HG03575 (cell line): ENCODE results near the gene RHCE.
"Not testable (repeated sequence)": the region's sequence is repeated elsewhere in the genome, so short reads cannot be mapped to it uniquely, and the experiment has no call there.

ENCODE experiments used
- ATAC-seq: cut with Tn5 transposase; IDR thresholded peaks from one replicate; pipeline ENCODE4 v1.9.1; 2021; ENCODE audit not compliant: unreplicated experiment, insufficient number of reproducible peaks, low FRiP score; ENCODE audit errors: extremely low read depth

RHCE gene

GRCh38 chr1:25409641-25410427, 10.8 kb downstream of the RHCE start:
- ATAC-seq, result not testable (repeated sequence)

DNA sequence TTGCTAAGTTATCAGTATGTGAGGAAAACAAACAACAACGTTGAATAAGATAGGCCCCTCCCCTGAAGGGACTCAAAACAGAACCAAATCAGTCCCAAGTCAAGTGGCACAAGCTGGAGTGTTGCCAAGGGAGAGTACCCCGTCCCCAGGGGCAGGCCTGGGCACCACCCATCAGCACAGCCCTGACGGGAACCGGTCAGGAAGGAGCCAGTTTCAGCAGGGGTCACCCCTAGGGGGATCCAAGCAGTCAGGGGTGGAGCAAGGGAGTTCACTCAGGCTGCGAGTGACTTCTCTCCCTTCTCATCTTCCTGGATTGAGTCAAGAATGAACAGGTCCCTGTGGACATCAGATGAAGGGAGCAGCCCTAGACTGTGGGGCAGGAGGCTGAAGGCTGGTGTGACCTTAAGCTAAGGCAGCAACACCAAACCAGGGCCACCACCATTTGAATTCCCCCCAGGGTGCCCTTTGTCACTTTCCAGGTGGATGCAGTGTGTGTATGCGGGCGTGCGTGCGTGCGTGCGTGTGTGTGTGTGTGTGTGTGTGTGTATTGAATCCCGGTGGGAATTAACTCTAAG, 14.8 kb downstream of the RHCE start:
- not testable (repeated sequence) for ATAC-seq

DNA sequence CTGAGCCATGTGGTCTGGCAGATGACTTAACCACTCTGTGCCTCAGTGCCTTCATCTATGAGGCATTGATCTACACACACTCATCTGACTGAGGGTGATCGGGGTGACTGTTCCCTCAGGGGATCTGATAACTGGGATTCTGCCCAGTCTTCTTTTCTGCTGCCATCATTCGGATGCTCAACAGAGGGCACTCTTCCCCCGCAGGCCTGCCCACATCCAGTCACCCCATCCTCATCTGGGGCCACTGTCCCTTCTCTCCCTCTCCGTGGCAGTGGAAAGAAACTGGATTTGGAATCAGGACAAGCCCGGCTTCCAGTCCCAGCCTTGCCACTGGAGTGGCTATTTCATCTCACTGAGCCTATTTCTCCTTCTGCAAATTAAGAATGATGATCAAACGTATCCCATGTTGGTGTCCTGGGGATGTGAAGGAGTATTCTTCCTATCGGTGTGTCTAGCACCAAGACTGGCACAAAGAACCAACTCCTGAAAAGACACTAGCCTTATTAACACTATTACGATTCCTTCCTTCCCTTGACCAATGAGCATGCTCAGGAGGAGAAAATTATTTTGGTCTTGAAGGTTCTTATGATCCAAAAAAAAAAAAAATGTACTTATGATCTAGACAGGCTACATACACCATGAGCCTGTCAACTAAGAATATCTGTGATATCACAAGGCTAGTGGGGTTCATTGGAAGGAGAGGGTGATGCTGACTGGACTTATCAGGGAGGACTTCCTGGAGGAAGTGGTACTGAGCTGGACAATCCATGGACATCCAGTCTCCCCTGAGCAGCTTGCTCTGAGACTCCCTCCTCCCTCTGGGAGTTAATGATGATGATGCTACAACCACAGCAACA, 17.4 kb downstream of the RHCE start:
- ATAC-seq, result not testable (repeated sequence)

- not testable (repeated sequence) for ATAC-seq
These were observed 22.5 kb downstream of the RHCE start for GRCh38 chr1:25398079-25398478.

DNA sequence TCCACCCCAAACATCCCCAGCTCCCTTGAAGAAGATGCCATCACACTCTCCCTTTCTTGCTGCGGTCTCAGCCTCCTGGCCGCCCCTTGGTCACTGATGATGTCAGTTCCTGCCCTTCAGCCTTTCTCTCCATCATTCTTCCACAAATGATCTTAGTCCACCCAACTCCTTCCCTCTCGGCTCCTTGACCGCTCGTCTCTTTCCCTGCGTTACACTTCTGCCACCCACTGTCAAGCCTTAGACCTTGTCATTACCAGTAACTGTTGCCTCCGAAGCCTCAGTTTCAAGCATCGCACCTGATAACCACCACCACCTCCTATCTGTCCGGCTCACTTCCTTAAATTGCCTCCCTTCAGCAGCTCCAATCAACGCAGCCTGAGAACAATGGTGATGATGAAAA, 23.1 kb downstream of the RHCE start:
- not testable (repeated sequence) for ATAC-seq

GRCh38 chr1:25392841-25393240, 27.8 kb downstream of the RHCE start:
- ATAC-seq, result no peak

- not testable (repeated sequence) for ATAC-seq
These were observed 30.9 kb downstream of the RHCE start for GRCh38 chr1:25389721-25390120.

DNA sequence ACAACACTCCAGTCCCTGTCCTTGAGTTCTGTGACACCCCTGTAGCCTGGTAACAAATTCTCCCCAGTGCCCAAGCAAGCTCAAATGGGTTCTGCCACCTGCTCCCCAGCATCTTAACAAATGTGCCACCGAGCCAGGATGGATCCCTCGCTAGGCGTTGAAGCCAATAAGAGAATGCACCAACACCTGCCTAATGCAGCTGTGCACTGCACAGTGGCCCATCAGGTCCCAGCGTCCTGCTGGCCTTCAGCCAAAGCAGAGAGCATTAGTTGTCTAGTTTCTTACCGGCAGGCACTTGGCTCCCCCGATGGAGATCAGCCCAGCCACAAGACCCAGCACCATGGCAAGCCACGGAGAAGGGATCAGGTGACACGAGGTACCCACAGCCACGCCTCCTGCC, 31.9 kb downstream of the RHCE start:
- ATAC-seq, result not testable (repeated sequence)

GRCh38 chr1:25387096-25387495, 33.5 kb downstream of the RHCE start:
- ATAC-seq, result not testable (repeated sequence)

GRCh38 chr1:25383875-25384274, 36.8 kb downstream of the RHCE start:
- not testable (repeated sequence) for ATAC-seq

- ATAC-seq, result not testable (repeated sequence)
These were observed 37.5 kb downstream of the RHCE start for GRCh38 chr1:25383090-25383489.

- not testable (repeated sequence) for ATAC-seq
These were observed 38.1 kb downstream of the RHCE start for GRCh38 chr1:25382543-25382942.

DNA sequence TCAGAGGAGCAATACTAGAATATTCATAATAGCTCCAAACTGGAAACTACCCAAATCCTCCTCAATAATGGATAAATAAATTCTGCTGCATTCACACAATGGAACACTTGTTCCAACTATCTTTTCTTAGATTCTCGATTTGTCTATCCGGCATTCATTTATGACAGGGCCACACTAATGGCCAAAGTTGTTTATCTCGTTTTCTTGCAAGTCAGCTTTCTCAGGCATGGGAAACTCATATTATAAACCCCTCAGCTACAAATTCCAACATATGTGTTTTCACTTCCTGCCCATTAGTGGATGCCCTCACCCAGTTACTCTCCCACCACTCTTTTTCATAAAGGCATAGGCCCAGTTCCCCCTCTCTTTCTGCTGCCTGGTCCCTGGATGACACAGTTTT, 42.3 kb downstream of the RHCE start:
- ATAC-seq, result not testable (repeated sequence)

GRCh38 chr1:25371757-25372156, 48.9 kb downstream of the RHCE start:
- not testable (repeated sequence) for ATAC-seq

GRCh38 chr1:25369691-25370271, 50.8 kb downstream of the RHCE start:
- ATAC-seq, result not testable (repeated sequence)

- ATAC-seq, result no peak
These were observed 51.4 kb downstream of the RHCE start for GRCh38 chr1:25369241-25369640.

DNA sequence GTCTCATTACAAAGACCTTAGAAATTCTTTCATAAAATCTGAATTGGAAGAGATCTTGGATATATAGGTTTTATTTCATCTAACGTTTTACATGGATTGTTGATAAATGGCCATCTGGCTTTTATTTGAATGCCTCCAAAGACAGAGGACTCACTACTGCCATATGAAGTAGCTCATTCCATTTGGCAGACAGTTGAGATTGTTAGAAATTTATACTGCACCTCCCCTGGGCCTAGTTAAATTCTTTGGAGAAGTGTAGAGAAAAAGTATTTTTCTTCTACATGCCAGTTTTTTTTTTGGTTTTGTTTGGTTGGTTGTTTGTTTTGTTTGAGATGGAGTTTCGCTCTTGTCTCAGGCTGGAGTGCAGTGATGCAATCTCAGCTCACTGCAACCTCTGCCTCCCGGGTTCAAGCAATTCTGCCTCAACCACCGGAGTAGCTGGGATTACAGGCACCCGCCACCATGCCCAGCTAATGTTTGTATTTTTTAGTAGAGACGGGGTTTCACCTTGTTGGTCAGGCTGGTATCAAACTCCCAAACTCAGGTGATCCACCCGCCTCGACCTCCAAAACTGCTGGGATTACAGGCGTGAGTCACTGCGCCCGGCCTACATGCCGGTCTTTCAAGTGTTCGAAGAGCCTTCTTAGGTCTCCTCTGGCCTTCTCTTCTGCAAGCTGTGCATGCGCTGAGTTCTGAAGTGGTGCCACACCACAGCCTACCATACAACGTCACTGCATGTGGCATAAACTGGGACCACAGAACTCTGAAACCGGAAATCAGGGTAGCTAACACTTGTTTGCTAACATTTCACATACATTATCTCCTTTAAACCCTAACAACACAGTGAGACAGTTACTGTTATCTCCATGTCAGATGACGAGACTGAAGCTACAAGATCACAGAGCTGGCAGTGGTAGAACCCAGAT, 57.7 kb downstream of the RHCE start:
- ATAC-seq, result not testable (repeated sequence)

DNA sequence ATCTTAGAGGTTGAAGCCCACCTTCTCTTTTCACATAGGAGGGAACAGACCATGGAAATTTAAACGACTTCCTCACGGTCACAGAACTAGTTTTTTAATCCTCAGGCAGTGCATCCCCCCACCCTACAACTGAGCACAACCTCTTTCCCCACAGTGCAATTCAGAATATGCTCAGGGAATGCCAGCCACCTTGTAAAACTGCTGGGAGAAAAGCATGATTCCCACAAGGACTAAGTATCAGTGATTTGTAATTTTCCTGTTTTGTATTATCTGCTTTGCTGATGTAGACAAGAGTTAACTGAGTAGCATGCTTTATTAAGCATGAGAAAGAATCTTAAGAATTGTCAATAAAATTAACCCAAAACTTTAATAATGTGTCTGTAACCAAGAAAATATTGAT, 58.7 kb downstream of the RHCE start:
- ATAC-seq, result no peak
